Fibroblast of lung (primary cell): ENCODE data around the gene SCN10A. TPM values are rescaled to one million over a fixed set of nuclear protein-coding genes. Genes with fewer than 3 reads are reported as not detected.
A peak's percentile ranks its signal among the peaks of the same experiment; 100 is the strongest.

ENCODE experiments used
- DNase-seq, 2 donors: peaks; one replicate each; pipeline versions ENCODE4 v3.0.0 to v3.0.0-alpha.2; 2010; ENCODE audit warnings: low read depth in 2 of 2
- H2AFZ ChIP-seq: 2 replicates; pipeline ENCODE4 v1.5.1; 2012; ENCODE audit warnings: low read length, control low read depth, inconsistent platforms
- H3K27ac ChIP-seq: 2 replicates; pipeline ENCODE4 v1.5.1; 2011; ENCODE audit warnings: low read length, control low read depth; ENCODE audit not compliant: insufficient read depth
- H3K27me3 ChIP-seq: 2 replicates; pipeline ENCODE4 v1.5.1; 2011; ENCODE audit warnings: mild to moderate bottlenecking, low read length; ENCODE audit not compliant: control insufficient read depth, insufficient read depth
- H3K36me3 ChIP-seq: 2 replicates; pipeline ENCODE4 v1.5.1; 2011; ENCODE audit warnings: low read length; ENCODE audit not compliant: control insufficient read depth, insufficient read depth
- H3K4me1 ChIP-seq: 2 replicates; pipeline ENCODE4 v1.5.1; 2011; ENCODE audit warnings: low read length; ENCODE audit not compliant: control insufficient read depth, insufficient read depth; ENCODE audit errors: extremely low read depth
- H3K4me2 ChIP-seq: 2 replicates; pipeline ENCODE4 v1.5.1; 2011; ENCODE audit warnings: low read length, control low read depth; ENCODE audit not compliant: insufficient read depth; ENCODE audit errors: extremely low read depth
- H3K4me3 ChIP-seq, 4 experiments: fragments of 200-600 bp in 1 of 4; sonication (generic) in 1 of 4; replicated peaks in 1 of 4; 2 replicates each; pipeline ENCODE4 v1.5.1; 2011 to 2016; ENCODE audit warnings: low read length in 4 of 4, low read depth in 3 of 4, mild to moderate bottlenecking in 3 of 4, control low read depth in 2 of 4, inconsistent platforms in 1 of 4, mixed read lengths in 1 of 4; ENCODE audit not compliant: insufficient read depth in 1 of 4; ENCODE audit errors: control extremely low read depth in 1 of 4
- H3K79me2 ChIP-seq: 2 replicates; pipeline ENCODE4 v1.5.1; 2012; ENCODE audit warnings: mild to moderate bottlenecking, low read length, inconsistent platforms; ENCODE audit not compliant: control insufficient read depth, insufficient read depth
- H3K9ac ChIP-seq: 2 replicates; pipeline ENCODE4 v1.5.1; 2011; ENCODE audit warnings: mild to moderate bottlenecking, low read length, control low read depth; ENCODE audit not compliant: insufficient read depth
- H3K9me3 ChIP-seq: 2 replicates; pipeline ENCODE4 v1.5.1; 2012; ENCODE audit warnings: low read depth, low read length; ENCODE audit not compliant: control insufficient read depth, insufficient read depth
- H4K20me1 ChIP-seq: 2 replicates; pipeline ENCODE4 v1.5.1; 2011; ENCODE audit warnings: low read length; ENCODE audit not compliant: control insufficient read depth, insufficient read depth; ENCODE audit errors: extremely low read depth
- EZH2 ChIP-seq: IDR thresholded peaks from 2 replicates; pipeline ENCODE4 v1.5.1; 2012; ENCODE audit warnings: low read length, control low read depth, mild to moderate bottlenecking; ENCODE audit errors: missing control alignments
- polyA plus RNA-seq, 2 donors: library from polyadenylated mRNA; depleted of rRNA in 1 of 2; stranded (reverse) in 1 of 2; unstranded in 1 of 2; fragments of >200 nt; gene quantifications; 2 replicates each; pipeline ENCODE4 v1.2.1, GENCODE V29; 2011 to 2012; ENCODE audit warnings: missing spikeins in 1 of 2
- total RNA-seq: library from RNA; depleted of rRNA; stranded (reverse); fragments of >200 nt; gene quantifications from 2 replicates; pipeline ENCODE4 v1.2.1, GENCODE V29; 2014
- TF ChIP-seq, protein P1 (sequence below), 2 donors: IDR thresholded peaks in 1 of 2; conservative IDR thresholded peaks in 1 of 2; 1 replicate in 1 of 2; 2 replicates in 1 of 2; pipeline ENCODE4 v1.5.1; 2011 to 2012; ENCODE audit warnings: low read length in 2 of 2, control low read depth in 1 of 2, inconsistent platforms in 1 of 2, low read depth in 1 of 2, mild to moderate bottlenecking in 1 of 2

The SCN10A gene
- total and polyA plus RNA-seq, 2 donors (not counting 1 experiment from before 2014, with no cell fraction given): not detected

- H2AFZ ChIP-seq: no peak overlapping the region
- no peak overlapping the region for H3K27ac ChIP-seq
- no peak overlapping the region for H3K4me3 ChIP-seq
- H4K20me1 ChIP-seq: no peaks in the 10 kb centered on the region
- no peak overlapping the region for H3K9ac ChIP-seq
- no peaks in the 10 kb centered on the region for H3K36me3 ChIP-seq
- TF ChIP-seq, protein P1, sequence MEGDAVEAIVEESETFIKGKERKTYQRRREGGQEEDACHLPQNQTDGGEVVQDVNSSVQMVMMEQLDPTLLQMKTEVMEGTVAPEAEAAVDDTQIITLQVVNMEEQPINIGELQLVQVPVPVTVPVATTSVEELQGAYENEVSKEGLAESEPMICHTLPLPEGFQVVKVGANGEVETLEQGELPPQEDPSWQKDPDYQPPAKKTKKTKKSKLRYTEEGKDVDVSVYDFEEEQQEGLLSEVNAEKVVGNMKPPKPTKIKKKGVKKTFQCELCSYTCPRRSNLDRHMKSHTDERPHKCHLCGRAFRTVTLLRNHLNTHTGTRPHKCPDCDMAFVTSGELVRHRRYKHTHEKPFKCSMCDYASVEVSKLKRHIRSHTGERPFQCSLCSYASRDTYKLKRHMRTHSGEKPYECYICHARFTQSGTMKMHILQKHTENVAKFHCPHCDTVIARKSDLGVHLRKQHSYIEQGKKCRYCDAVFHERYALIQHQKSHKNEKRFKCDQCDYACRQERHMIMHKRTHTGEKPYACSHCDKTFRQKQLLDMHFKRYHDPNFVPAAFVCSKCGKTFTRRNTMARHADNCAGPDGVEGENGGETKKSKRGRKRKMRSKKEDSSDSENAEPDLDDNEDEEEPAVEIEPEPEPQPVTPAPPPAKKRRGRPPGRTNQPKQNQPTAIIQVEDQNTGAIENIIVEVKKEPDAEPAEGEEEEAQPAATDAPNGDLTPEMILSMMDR (conservative IDR thresholded peaks at IDR 0.05 in 1 of 2, IDR thresholded peaks at IDR 0.05 in 1 of 2; ENCODE audit: low read depth in 1 of 2, low read length in 2 of 2): no peak
- TF ChIP-seq EZH2: peak; percentile 34
- peaks cover 9% of the 10 kb centered on the region for H3K27me3 ChIP-seq
- no peak overlapping the region for H3K4me2 ChIP-seq
- DNase-seq: no peak
- H3K4me1 ChIP-seq: no peaks in the 10 kb centered on the region
- H3K79me2 ChIP-seq: no peaks in the 10 kb centered on the region
- H3K9me3 ChIP-seq: no peaks in the 10 kb centered on the region
Observed at GRCh38 chr3:38658841-38659240, 157.2 kb downstream of the SCN10A start.

GRCh38 chr3:38657369-38657768, 158.6 kb downstream of the SCN10A start:
- no peak for DNase-seq

GRCh38 chr3:38655708-38656300, 160.2 kb downstream of the SCN10A start:
- Histone ChIP-seq H2AFZ (no peak overlapping the region), H3K4me3 (no peak overlapping the region), H3K27ac (no peak overlapping the region), H3K36me3 (no peaks in the 10 kb centered on the region), H3K9ac (no peak overlapping the region), H3K9me3 (no peaks in the 10 kb centered on the region), H3K4me1 (no peaks in the 10 kb centered on the region), H4K20me1 (no peaks in the 10 kb centered on the region), H3K79me2 (no peaks in the 10 kb centered on the region), H3K4me2 (no peak overlapping the region), H3K27me3 (peaks cover 9% of the 10 kb centered on the region)
- peak; percentile 34 to 46 for DNase-seq
- no peak for TF ChIP-seq EZH2
- TF ChIP-seq, protein P1 (conservative IDR thresholded peaks at IDR 0.05 in 1 of 2, IDR thresholded peaks at IDR 0.05 in 1 of 2; ENCODE audit: low read depth in 1 of 2, low read length in 2 of 2): peak; percentile 48 to 59

More at GRCh38 chr3:38657369-38657768, 158.6 kb downstream of the SCN10A start:
- TF ChIP-seq EZH2: no peak
- TF ChIP-seq, protein P1 (conservative IDR thresholded peaks at IDR 0.05 in 1 of 2, IDR thresholded peaks at IDR 0.05 in 1 of 2; ENCODE audit: low read depth in 1 of 2, low read length in 2 of 2): no peak
- Histone ChIP-seq H2AFZ (no peak overlapping the region), H3K27me3 (peaks cover 9% of the 10 kb centered on the region), H3K4me1 (no peaks in the 10 kb centered on the region), H3K4me2 (no peak overlapping the region), H3K9me3 (no peaks in the 10 kb centered on the region), H3K4me3 (no peak overlapping the region), H3K9ac (no peak overlapping the region), H3K79me2 (no peaks in the 10 kb centered on the region), H3K27ac (no peak overlapping the region), H4K20me1 (no peaks in the 10 kb centered on the region), H3K36me3 (no peaks in the 10 kb centered on the region)
